HL-60/S4 treated with retinoic acid at 250 ng/mL for 4 days and 3 days (cell line): ENCODE measurements around the gene KRTAP2-2.
"Not testable (repeated sequence)": the region's sequence is repeated elsewhere in the genome, so short reads cannot be mapped to it uniquely, and the experiment has no call there.

Experiments used
- in situ Hi-C: fragments of 300-500 bp; cut with MboI; formaldehyde crosslinking; loops from 2 replicates; pipeline ENCODE4 v1.7.0; 2022; ENCODE audit warnings: low sequenced_read_pairs

Gene KRTAP2-2

GRCh38 chr17:41065016-41065689 lies 10.1 kb upstream of the KRTAP2-2 start:
- in situ Hi-C loops = not testable (repeated sequence)

GRCh38 chr17:41064301-41064700 lies 9.3 kb upstream of the KRTAP2-2 start:
- in situ Hi-C loops = no loop called here

DNA sequence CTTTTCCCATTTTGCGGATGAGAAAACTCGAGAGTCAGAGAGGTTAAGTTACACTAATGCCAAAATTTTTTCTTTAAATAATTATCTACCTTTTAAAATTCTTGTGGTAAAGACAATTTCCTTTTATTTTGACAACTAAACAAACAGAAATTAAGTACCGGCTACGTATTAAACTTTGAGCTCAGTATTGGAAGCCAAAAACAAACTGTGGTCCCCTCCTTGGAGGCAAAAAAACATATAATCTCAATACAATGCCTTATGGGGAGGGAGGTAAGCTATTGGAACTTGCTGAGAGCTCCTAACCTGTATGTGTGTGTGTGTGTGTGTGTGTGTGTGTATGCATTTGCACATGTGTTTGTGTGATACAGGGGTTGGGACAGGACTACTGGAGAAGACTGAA lies 8.4 kb upstream of the KRTAP2-2 start:
- in situ Hi-C loops = no loop called here

DNA sequence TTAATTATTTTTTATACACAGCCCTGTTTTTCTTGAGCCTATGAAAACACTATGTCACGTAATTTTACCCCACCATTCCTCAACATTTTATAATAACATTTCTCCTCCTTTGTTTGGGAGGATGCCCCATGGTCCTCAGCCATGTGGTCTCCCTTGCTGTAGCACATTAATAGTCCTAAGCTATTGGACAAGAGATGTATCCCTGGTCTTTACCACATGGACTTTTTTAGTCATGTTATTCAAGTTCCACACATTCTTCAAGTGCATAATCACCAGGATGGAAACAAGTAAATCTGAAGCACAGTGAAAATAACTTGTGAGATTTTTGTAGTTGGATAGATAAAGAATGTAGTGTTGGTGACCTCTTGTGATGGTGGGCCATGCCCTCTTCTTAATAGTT lies 6.9 kb upstream of the KRTAP2-2 start:
- in situ Hi-C loops = no loop called here

- in situ Hi-C loops = no loop called here
Measured at GRCh38 chr17:41060052-41060604, 5.1 kb upstream of the KRTAP2-2 start, which contains the start of gene KRTAP2-3. KRTAP2-3 (minus strand) TSS chr17:41060114; CDS start chr17:41060050, 64 bp downstream.

DNA sequence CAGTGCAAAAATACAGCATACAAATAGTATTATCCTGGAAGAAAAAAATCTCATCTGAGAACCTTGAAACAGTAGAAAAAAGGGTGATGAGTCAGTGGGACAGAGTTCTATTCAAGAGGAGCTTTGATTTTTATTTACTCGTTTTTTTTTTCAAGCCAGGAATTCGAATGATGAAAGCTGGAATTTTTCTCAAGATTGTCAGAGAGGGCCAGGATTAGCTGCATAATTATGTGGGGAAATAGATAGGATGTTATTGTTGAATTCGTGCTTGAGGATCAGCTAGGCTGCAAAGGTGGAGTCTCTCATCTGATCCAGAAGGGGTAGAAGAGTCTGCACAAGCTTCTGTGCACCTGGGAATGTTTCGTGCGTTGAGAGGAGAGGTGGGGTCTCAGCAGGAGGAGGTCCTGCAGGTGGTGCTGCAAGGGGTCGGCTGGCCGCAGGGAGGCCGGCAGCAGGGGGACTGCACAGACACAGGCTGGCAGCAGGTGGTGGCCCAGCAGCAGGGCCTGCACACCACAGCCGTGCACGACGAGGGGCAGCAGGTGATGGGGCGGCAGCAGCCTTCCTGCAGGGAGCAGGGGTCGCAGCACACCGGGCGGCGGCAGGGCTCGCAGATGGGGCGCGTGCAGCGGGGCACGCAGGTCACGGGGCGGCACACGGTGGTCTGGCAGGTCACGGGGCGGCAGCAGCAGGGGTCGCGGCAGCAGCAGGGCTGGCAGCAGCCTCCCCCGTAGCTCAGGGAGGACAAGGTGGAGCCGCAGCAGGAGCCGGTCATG lies 4.4 kb upstream of the KRTAP2-2 start:
- in situ Hi-C loops = not testable (repeated sequence)

DNA sequence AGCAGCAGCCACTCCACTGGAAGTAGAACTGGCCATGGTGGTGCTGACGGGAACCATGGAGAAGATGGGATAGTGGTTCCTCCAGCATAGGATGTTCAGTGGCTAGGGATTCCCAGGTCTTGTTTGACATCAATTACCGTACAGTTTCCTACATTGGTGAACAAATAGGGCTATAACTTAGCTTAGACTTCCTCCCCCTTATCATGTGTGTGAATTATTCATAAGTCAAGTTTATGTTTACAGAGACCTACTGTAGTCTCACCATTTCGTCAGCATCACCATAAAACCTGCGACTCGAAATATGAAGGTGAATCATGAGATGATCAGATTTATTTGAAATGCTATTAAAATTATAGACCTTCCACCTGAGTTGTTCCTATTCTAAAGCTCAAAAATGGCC lies 3.7 kb upstream of the KRTAP2-2 start:
- in situ Hi-C loops = no loop called here

DNA sequence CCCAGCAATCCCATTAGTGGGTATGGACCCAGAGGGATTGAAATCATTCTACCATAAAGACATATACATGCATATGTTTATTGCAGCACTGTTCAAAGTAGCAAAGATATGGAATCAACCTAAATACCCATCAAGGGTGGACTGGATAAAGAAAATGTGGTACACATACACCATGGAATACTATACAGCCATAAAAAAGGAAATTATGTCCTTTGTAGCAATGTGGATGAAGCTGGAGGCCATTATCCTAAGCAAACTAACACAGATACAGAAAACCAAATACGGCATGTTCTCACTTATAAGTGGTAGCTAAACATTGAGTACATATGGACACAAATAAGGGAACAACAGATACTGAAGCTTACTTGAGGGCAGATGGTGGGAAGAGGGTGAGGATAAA lies 2.5 kb upstream of the KRTAP2-2 start:
- in situ Hi-C loops = no loop called here

DNA sequence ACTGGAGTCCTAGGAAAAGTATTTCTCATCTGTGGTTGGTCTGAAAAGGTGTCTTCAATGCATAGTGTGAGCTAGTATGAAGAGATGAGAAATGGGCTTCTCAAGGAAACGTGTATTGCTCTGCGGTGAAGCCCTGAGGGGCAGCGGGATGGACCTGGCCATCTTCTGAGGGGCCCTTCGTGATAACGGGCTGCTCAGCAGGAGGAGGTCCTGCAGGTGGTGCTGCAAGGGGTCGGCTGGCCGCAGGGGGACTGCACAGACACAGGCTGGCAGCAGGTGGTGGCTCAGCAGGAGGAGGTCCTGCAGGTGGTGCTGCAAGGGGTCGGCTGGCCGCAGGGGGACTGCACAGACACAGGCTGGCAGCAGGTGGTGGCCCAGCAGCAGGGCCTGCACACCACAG lies 474 bp downstream of the KRTAP2-2 start:
- in situ Hi-C loops = not testable (repeated sequence)

DNA sequence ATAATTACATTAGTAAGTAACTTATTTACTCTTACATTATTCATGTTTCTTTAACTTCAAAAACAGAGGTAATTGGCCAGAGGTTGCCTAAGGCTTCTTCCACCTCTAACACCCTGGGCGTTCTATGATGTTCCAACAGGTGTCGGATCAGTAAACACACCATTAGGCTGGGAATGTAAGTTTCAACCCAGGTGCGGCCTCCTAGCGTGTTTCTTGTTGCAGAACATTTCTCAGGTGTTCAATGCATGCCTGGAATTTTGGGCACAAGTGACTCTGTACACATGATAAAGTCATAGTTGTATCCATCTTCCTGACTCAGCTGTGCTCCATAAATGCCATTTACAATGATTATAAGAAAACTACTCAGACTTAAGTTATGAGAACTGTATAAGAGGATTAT lies 1.0 kb downstream of the KRTAP2-2 start:
- in situ Hi-C loops = no loop called here

- in situ Hi-C loops = no loop called here
Measured at GRCh38 chr17:41052566-41052965, 2.5 kb downstream of the KRTAP2-2 start.

DNA sequence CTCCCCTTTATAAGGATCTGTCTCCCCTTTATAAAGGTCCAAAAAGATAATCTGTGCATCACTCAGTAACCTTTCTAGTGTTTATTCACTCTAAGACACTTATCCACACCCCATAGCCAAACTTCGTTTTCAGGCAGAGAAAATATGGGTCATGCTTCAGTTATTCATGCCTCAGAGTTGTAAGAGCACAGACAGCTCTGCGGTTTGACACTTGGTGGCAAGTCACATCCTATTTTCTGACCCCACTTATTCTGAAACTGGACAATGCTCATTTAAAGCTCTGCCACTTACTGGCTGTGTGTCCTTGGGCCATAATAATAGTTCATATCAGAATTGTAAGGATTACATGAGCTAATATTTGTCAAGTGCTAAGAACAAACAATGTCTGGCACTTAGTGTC lies 5.9 kb downstream of the KRTAP2-2 start:
- in situ Hi-C loops = no loop called here

GRCh38 chr17:41048441-41048840 lies 6.6 kb downstream of the KRTAP2-2 start:
- in situ Hi-C loops = no loop called here

GRCh38 chr17:41046735-41047465 lies 8.1 kb downstream of the KRTAP2-2 start, which contains the start of gene KRTAP2-1:
KRTAP2-1 (minus strand) TSS chr17:41047316; CDS start chr17:41047267, 49 bp downstream.
- in situ Hi-C loops = not testable (repeated sequence)

DNA sequence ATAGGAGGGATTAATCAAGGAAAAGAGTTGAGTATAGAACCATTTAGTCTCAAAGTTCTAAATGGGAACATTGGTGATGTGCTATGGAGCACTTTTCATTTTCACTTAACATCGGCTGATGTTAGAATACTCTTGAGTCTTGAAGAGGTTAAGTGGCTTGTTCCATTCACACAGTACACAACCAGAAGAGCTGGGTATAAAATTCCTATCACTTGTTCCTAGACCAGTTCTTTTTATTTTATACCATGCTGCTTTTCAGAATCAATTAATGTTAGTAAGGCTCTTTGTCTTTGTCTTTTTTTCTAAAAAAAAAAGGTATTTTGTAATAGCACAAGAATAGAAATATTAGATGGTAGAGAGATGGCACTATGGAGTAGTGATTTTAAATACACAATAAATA lies 12.1 kb downstream of the KRTAP2-2 start:
- in situ Hi-C loops = no loop called here

GRCh38 chr17:41040783-41041571 lies 14.1 kb downstream of the KRTAP2-2 start, which contains the start of gene KRTAP1-1:
KRTAP1-1 (minus strand) TSS chr17:41041450; CDS start chr17:41041397, 53 bp downstream.
- in situ Hi-C loops = not testable (repeated sequence)

DNA sequence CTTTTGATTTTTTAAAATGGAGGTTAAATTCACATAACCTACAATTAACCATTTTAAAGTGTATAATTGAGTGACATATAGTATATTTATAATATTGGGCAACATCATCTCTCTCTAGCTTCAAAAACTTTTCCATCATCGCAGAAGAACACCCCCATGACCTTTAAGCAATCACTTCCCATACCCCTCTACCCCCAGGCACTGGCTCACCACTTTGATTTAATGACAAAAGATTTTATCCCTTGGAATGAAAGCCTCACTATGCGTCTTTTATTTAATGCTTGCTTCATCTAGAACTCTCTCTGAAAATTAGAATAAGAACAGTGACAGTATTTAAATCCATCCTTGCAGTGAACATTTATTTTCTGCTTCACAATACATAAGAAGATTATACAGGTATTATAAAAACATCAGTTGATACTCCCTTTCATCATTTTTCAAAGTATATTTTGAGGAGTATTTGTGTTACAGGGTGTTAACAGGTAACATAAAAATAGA lies 17.1 kb downstream of the KRTAP2-2 start:
- in situ Hi-C loops = no loop called here

DNA sequence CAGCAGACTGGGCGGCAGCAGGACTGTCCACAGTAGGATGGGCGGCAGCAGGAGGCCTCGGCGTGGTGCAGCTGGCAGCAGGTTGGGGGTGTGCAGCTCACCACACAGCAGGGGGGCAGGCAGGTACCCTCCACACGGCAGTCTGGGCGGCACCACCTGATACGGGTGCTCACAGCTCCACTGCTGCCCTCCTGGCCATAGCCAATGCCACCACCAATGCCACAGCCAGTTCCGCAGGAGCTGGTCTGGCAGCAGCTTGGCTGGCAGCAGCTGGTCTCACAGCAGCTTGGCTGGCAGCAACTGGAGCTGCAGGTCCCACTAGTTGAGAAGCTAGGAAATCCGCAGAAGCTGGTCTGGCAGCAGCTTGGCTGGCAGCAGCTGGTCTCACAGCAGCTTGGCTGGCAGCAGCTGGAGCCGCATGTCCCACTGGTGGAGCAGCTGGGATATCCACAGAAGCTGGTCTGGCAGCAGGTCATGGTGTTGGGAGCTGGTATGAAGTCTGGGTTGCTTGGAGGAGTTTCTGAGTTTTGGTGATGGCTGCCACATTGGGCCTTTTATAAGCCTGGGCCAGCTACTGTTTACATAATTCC lies 20.6 kb downstream of the KRTAP2-2 start, which contains the start of gene KRTAP1-3:
Gene KRTAP1-3, minus strand, starts transcription at position 529 of the 590 bp plus-strand sequence. Its CDS starts 53 bp downstream, at position 476.
- in situ Hi-C loops = not testable (repeated sequence)

- in situ Hi-C loops = no loop called here
Measured at GRCh38 chr17:41029633-41030245, 25.3 kb downstream of the KRTAP2-2 start, which contains the start of gene KRTAP1-4. KRTAP1-4 (minus strand) TSS chr17:41030195; CDS start chr17:41030078, 117 bp downstream.
